T1000 (cell line): ENCODE measurements around the gene MVD.
"Not testable (repeated sequence)": the region's sequence is repeated elsewhere in the genome, so short reads cannot be mapped to it uniquely, and the experiment has no call there.

ENCODE experiments used
- DNase-seq: peaks from one replicate; lab custom pipeline; 2025; ENCODE audit warnings: mixed read lengths; lab: John Stamatoyannopoulos, UW

Gene MVD

DNA sequence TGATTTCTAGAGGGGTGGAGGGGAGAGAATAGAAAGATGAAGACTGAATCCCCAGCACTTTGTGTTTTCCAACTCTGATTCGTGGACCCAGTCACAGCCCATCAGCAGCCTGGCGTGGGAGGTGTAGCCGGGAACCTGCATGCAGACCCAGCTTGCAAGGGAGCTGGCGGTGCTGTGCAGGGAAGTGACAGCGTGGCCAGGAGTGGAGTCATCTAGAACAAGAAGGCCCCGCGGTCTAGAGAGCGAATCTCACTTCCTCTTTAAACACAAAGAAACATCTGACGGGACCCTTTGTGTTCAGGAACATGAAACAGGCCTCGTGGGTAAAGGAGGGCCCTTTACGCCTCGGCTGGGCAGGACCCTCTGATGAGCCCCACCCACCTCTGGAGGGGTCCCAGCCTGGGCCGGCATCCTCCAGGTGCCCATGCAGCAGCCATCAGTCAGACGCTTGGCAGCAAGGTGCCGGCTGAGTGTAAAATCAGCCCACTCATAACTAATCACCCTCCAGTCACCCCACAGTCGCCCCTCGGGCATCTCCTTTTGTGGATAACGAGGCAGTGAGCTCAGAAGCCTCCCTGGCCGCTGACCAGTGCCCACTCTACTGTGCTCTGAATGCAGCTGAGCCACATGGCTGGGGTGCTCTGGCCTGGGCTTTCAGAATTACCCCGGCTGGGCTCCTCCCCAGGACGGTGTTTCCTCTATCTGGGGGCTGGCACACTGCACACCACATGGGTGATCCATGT lies 19.0 kb upstream of the MVD start:
- DNase-seq, result no peak

GRCh38 chr16:88681084-88681680 lies 18.3 kb upstream of the MVD start:
- no peak for DNase-seq

- no peak for DNase-seq
These were observed 17.7 kb upstream of the MVD start for GRCh38 chr16:88680554-88681083.

DNA sequence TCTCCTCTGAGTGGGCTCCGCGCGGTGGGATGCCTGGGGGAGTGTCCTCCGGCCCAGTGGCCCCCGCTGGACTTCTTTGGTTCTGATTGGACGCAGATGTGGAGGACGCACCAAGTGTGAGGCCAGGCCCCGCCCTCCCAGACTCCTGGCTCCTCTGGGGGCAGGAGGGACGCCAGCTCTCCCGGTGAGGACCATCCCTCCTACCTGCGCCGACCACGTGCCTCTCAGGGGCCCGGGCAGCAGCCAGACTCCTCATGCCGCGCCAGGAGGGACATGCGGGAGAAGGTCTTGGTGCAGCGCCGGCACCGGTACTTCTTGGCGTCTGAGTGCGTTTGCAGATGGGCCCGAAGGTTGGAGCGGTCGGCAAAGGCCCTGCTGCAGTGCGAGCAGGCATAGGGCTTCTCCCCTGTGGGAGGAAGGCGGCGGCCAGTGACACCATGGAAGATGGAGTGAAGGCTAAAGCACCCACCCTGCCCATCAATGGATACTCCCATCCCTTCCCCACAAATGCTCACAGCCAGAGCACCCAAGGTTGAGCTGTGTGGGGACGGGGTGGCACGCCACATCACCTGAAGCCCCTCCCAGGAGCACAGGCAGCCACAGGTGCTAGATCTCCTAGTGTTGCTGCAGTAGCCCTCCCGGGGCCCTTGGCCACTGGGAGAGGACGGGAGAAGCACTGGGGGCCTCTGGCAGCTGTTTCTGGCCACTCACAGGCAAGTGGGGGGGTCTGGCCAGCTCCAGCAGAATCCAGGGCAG lies 15.5 kb upstream of the MVD start:
- no peak for DNase-seq

- no peak for DNase-seq
These were observed 14.8 kb upstream of the MVD start for GRCh38 chr16:88677721-88678120.

DNA sequence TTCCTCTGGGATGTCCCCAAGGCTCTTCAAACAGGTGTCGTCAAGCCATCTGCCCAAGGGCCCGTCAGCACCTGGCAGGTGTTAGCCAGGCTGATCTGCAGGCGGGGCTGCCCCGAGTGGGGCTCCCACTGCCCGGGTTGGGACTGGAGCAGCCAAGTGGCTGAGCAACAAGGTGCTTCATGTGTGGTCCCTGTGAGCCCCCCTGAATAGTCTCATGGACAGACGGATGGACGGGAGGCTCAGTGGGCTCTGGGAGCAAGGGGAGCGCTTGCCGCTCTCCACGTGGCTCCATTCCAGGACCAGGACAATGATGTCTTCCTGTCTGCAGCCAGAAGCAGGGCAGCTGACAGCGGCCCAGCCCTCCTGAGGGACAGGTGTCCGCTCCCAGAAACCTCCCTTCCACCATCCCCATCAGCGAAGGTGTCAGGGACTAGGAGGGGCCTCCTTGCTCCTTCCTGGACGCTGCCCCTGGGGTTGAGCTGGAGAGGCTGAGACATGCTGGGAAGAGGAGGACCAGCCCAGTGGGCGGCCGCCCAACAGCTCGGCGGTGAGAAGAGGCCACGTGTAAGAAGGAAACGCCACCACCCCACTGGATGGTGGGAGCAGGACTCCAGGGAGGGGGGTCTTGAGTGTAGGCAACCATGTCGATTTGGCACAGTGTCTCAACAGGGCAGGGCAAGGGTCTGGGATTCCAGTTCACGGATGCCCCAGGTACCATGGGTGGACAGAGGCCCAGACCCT lies 13.8 kb upstream of the MVD start:
- DNase-seq, result no peak

DNA sequence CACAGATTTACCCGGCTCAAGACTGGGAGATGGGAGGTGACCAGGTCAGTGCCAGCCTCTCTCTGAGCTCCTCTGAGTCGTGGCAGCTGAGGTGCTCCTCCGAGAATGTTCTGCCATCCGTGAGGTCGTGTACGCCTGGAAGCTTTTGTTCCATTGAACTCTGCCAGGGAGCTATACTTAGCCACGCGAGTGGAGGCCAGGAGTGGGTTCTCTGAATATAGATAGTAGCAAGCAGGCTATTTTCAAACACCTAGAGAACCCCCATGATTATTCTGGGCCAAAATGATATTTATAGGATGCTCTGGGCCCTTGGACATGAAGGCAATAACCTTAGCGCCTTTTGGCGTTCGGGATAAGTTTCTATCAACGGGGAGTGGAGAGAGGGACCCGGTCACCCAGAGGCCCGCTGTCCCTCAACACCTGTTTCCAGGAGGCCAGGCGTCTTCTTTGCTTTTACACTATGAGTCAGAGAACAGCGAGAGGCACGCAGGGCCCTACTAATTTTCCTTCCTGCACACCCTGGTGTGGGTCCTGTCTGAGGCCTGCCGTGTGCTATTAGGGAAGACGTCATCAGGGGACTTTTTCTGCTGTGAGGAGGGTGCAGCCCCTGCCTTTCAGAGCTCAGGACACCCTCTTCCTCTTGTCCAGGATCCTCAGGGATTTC lies 11.0 kb upstream of the MVD start:
- DNase-seq, result no peak

DNA sequence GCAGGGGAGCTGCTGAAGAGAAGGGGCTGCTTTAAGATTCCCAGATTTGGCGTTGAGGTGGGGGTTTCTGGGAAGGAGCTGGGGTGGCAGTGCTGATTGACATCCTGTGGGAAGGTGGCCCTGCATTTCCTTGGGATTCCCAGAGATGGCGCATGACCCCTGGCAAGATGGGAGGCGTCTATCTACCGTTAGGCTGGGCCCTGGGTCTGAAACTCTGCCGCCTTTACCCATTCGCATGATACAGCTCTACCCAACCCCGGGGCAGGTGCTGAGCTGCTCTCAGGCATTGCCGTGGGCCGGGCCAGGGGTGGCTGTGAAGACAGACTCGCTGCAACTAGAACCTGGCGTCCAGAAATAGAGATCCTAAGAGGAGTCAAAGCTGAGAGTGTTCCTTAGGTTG lies 9.9 kb upstream of the MVD start:
- DNase-seq, result no peak

DNA sequence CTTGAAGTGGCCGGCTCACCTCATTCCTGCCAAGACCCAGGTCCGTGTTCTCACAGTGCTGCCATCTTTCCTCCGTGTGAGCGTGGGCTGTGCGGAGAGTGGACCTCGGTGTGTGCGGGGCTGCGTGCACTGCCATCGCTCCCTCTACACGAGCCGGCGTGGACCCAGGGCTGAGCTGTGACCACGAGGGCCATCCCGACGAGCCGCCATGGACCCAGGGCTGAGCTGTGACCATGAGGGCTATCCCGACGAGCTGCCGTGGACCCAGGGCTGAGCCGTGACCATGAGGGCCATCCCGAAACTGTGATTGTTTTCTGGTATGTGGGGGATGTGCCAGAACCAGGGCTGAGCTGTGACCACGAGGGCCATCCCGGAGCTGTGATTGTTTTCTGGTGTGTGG lies 8.9 kb upstream of the MVD start:
- DNase-seq, result no peak

- no peak for DNase-seq
These were observed 7.1 kb upstream of the MVD start for GRCh38 chr16:88669980-88670379.

GRCh38 chr16:88669493-88669892 lies 6.6 kb upstream of the MVD start:
- DNase-seq, result not testable (repeated sequence)

GRCh38 chr16:88667461-88667860 lies 4.6 kb upstream of the MVD start:
- no peak for DNase-seq

GRCh38 chr16:88665570-88665969 lies 2.7 kb upstream of the MVD start:
- no peak for DNase-seq

DNA sequence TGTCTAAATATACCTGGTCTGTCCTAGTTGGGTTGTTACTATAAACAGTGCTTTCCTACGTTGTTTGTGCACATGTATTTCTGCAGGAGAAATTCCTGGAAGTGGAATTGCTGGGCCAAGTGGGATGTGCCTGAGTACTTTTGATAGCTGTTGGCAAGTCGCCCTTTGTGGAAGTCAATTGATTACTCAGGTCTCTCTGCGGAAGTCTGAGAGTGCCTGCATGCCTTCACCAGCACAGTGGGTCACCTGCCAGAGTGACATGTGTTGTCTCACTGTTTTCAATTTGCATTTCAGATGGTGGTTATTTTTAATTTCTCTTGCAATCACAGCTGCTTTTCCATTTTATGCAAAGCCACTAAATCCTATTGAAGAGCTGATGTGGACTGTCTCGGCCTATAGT lies 2.3 kb upstream of the MVD start:
- no peak for DNase-seq

GRCh38 chr16:88662222-88662842 lies 559 bp downstream of the MVD start:
- DNase-seq, result no peak

- no peak for DNase-seq
These were observed 1.4 kb downstream of the MVD start for GRCh38 chr16:88661468-88661867.

DNA sequence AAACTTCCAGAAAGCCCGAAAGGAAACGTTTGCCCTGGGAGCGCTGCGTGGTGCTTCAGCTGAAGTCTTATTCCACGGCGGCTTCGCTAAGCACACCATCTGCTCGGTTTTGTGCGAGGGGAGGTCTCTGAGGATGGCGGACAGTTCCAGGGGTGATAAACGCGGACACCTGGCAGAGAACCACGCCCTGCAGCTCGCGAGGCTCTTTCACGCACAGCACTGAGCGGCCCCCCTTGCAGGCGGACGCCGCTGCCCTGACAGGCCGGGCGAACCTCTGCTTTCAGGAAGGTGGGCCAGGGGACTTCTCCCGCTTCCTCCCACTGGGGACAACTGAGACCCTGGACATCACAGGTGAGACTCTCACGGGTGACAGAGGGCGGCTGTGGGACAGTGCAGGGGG lies 3.7 kb downstream of the MVD start:
- DNase-seq, result no peak

DNA sequence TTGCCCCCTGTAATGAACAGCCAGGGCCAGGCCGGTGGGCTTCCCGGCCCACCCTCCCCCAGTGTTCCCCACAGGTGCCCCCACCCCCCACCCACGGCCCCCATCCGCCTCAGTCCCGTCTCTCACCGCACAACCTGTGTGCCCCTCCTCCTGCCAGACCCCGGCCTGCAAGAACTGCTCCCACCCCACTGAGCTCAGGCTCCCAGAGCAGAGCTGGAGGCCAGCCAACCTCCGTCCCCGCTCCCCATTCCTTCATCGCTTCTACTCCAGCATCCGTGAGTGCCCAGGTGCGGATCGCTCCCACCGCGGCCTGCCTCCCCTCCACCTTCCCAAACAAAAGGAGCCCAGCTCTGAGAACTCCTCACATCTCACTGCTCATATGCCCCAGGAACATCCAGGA lies 4.2 kb downstream of the MVD start:
- DNase-seq, result no peak

DNA sequence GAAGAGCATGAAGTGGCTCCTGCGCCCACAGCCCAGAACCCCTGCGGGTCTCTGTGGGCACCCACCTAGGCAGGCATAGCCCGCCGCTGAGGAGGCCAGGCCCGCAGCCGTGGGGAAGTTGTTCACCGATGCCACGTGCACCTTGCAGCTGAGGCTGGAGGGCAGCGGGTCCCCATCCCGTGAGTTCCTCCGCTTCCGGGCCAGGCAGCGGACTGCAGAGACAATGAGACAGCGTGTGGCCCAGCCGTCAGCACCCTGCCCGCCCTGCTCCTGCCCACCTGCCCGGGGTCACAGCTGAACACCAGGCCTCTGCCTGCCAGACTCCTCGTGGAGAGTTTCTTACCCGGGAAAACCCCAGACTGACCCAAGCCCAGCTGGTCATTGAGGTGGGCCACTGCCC lies 5.5 kb downstream of the MVD start:
- DNase-seq, result no peak

GRCh38 chr16:88656291-88656980 lies 6.5 kb downstream of the MVD start:
- DNase-seq, result no peak
